GM19395 (cell line): ENCODE data around the gene TPX2.

Source experiments
- ATAC-seq: cut with Tn5 transposase; IDR thresholded peaks from one replicate; pipeline ENCODE4 v1.9.1; 2021; ENCODE audit warnings: mild to moderate bottlenecking, moderate library complexity; ENCODE audit not compliant: unreplicated experiment

TPX2 gene

DNA sequence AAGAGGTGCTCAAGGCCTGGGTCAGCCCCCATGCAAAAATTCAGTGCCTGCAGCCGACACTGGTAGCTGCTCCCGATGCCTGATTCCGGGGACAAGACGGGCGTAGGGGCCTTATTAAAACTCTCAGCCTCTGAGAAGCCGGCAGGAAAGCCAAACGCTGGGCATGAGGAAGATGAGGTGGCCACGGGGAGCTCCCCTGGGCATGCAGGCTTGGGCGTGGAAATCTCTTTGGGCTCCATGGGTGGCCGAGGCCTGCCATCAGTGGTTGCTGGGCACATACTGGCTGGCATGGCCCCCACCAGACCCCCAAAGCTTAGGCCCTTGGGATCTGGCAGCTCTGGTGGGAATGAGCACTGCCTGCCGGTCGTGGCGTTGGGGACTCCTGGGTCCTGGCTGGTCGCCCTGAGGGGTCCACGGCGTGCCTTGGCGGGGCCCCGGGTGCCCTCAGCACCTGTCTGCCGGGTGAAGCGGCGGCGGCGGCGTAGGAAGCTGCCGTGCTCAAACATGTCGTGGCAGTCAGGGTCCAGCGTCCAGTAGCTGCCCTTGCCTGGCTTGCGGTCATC, 105.7 kb downstream of the TPX2 start:
- no peak for ATAC-seq

DNA sequence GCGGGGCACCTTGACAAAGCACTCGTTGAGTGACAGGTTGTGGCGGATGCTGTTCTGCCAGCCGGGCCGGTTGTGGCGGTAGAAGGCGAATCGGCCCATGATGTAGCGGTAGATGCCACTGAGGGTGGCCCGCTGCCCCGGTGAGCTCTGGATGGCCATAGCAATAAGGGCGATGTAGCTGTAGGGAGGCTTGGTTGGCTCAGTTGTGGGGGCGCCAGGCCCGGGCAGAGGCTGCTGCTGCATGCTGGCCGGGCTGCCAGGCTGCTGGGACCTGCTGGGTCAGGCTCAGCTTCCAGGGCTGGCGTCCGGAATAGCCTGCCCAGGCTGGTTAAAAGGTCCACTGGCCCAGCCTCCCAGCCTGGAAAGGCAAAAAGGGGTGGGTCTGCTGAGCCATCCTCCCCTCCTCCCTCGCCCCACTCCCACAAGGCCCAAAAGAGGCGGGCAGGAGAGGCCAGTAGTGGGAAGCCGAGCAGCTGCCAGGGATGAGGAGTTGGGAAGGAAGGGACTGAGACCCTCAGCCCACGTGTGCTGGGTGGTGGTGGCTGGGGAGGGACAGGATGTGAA, 106.3 kb downstream of the TPX2 start, which contains the start of gene FOXS1:
Gene FOXS1, minus strand, starts transcription at position 305 of the 564 bp plus-strand sequence. Its CDS starts 62 bp downstream, at position 243.
- no peak for ATAC-seq

DNA sequence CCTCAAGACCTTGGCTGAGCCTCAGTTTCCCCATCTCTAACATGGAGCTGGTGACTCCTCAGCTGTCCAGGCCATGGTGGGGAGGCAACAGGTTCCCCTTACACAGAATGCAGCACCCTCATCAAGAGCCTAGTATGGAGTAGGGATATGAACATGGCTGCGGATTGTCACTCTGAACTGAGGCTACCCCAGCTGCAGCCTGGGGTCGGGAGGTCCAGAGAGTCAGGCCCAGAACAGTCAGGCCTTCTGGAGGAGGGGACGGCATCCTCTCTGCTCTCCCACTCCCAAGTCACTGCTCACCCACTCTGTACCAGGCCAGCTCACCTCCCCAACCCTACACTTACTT, 107.7 kb downstream of the TPX2 start:
- no peak for ATAC-seq

DNA sequence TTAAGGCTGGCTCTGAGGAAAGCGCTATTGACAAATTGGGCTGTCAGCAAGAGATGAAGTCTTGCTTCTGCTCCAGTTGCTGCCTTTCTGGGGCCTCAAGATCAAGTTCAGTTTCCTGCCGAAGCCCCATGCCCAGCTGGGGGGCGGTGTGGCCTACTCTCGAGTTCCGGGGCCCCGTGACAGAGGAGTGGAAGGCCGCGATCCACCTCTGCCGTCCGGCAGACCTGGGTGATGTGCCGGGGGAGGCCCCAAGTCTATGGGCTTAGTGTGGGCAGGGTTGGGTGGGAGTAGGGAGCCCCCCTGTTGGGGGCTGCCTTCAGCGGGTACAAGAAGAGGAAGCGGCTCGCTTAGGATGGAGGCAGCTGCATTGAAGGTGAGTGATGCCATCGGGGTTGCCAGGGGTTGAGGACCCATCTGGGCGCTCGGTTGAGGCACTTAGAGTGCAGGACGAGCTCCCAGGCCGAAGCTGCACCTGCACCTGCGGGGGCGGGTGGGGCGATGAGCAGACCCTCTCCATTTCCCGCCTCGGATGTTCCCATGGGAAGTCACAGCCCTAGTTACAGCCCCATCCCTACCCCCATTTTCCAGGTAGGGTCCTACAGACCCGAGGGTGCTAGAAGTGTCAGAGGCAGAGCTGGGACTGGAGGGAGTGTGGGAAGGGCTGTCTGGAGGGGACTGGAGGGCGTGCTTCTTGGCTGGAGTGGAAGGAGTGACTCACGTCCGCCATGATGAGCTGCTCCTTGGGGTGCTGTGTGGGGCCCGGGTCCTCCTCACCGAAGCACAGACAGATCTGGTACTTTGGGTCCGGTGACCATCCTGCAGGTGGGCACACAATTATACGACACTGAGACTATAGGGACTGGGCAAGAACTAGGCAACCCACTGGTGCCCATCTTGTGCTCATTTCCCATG, 109.3 kb downstream of the TPX2 start:
- no peak for ATAC-seq

DNA sequence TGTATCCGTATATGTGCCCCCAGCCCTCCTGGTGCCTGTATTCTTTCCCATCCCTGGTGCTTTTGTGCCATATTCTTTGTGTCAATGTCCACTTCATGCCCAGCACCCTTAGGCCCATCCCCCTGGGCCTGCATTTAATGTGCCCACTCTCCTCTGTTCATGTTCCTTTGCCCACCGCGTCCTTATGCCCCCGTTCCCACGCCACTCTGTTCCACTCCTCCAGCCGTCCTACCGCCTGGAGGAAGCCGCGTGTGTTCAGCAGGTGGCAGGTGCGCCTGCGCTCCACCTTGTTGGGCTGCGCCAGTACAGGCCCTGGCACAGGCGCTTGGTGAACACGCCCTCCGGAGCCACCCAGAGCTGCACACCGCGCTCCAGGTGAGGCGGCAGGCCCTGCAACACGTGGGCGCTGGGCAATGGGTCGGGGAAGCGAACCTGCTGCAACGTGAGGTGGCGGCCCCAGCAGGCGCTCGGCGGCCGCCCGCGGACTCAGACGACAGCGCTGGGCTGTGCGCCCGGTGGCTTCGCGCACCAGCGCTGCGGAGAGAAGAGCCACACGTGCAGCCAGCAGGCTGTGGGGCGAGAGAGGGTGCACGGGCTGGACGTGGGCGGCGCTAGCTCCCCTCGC, 110.3 kb downstream of the TPX2 start:
- no peak for ATAC-seq
